ENCODE results near the gene PHLDB1.

- TF ChIP-seq POLR2A (IDR thresholded peaks at IDR 0.05) (no peak), CTCF (IDR thresholded peaks at IDR 0.05) (no peak)
Measured at GRCh38 chr11:118651820-118652219, 44.4 kb downstream of the PHLDB1 start.

Measured in heart left ventricle (tissue), 13 donors.